T47D (cell line): ENCODE results near the gene CYP4F2.
A peak's percentile ranks its signal among the peaks of the same experiment; 100 is the strongest.
"Not testable (repeated sequence)": the region's sequence is repeated elsewhere in the genome, so short reads cannot be mapped to it uniquely, and the experiment has no call there.

Experiments
- DNase-seq, 2 experiments: peaks; one replicate each; pipeline versions ENCODE4 v3.0.0 to v3.0.0-alpha.2; 2011 to 2012; ENCODE audit warnings: low read depth in 1 of 2, low spot score in 1 of 2
- JUND ChIP-seq: IDR thresholded peaks from 2 replicates; pipeline ENCODE4 v1.6.1; 2012; ENCODE audit warnings: low read depth
- in situ Hi-C: cut with HindIII; loops from 2 replicates; pipeline ENCODE4 v1.10.0; 2016; ENCODE audit warnings: low sequenced_read_pairs, low pct_unique_long_range_greater_than_20kb

CYP4F2 gene, protein sequence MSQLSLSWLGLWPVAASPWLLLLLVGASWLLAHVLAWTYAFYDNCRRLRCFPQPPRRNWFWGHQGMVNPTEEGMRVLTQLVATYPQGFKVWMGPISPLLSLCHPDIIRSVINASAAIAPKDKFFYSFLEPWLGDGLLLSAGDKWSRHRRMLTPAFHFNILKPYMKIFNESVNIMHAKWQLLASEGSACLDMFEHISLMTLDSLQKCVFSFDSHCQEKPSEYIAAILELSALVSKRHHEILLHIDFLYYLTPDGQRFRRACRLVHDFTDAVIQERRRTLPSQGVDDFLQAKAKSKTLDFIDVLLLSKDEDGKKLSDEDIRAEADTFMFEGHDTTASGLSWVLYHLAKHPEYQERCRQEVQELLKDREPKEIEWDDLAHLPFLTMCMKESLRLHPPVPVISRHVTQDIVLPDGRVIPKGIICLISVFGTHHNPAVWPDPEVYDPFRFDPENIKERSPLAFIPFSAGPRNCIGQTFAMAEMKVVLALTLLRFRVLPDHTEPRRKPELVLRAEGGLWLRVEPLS

GRCh38 chr19:15897738-15898276 lies at the start of gene CYP4F2:
Gene CYP4F2 (minus strand): TSS chr19:15898074. CDS start chr19:15897611, 463 bp downstream.
- in situ Hi-C loops, result no loop called here
- no peak for DNase-seq
- TF ChIP-seq JUND, result no peak

- no peak for TF ChIP-seq JUND
- no peak for DNase-seq
- in situ Hi-C loops, result no loop called here
Measured at GRCh38 chr19:15945301-15945700, 47.4 kb upstream of the CYP4F2 start.

DNA sequence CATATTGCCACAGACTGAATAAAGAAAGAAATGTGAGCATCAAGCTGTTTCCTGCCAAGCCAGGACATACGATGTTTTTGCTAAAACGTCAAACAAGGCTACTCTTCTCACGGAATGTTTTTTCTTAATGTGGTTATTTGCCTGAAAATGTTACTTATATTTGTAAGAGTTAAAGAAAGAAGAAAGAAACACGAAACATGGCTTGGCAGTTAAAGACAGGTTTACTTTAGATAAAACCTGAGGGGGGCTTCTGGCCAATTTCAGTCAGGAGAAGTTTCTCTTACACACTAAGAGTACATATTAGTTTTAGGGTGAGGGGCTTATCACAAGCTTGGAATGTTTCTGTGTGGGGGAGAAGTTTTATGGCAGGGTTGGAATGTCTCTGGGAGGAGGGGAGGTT lies 46.5 kb upstream of the CYP4F2 start:
- in situ Hi-C loops, result no loop called here
- DNase-seq, result no peak
- TF ChIP-seq JUND, result no peak

- in situ Hi-C loops, result no loop called here
- TF ChIP-seq JUND, result no peak
- no peak for DNase-seq
Measured at GRCh38 chr19:15937771-15938170, 39.9 kb upstream of the CYP4F2 start.

GRCh38 chr19:15936950-15937349 lies 39.1 kb upstream of the CYP4F2 start:
- DNase-seq, result no peak
- in situ Hi-C loops, result no loop called here

GRCh38 chr19:15936173-15936572 lies 38.3 kb upstream of the CYP4F2 start:
- no peak for TF ChIP-seq JUND
- in situ Hi-C loops, result no loop called here
- DNase-seq, result no peak

More at GRCh38 chr19:15936950-15937349, 39.1 kb upstream of the CYP4F2 start:
- TF ChIP-seq JUND, result no peak

DNA sequence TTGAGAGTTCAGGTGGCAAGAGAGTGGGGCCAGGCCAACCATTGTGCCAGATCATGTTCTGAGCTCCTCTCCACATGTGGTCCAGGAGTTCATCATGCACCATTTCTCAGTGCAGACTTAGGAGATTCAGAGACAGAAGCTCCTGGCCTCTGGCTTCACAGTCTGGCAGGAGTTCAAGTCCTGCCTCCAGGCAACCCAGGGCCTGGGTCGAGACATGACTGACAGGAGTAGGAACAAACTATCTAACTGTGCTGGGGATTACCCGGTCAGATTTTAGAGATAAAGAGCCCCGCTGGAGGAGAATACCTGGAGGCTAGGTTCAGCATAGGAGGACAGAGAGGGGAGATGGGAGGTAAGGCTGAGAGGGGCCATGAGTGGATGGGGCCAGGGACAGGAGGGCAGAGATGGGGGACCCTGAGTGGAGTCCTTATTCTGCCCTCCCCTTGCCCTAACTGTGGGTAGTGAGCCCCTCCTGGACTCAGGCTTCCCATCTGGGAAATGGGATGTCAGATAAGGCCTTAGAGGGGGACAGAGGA lies 37.4 kb upstream of the CYP4F2 start:
- DNase-seq, result peak in 1 of 2 experiments; percentile 2
- in situ Hi-C loops, result no loop called here
- TF ChIP-seq JUND, result no peak

DNA sequence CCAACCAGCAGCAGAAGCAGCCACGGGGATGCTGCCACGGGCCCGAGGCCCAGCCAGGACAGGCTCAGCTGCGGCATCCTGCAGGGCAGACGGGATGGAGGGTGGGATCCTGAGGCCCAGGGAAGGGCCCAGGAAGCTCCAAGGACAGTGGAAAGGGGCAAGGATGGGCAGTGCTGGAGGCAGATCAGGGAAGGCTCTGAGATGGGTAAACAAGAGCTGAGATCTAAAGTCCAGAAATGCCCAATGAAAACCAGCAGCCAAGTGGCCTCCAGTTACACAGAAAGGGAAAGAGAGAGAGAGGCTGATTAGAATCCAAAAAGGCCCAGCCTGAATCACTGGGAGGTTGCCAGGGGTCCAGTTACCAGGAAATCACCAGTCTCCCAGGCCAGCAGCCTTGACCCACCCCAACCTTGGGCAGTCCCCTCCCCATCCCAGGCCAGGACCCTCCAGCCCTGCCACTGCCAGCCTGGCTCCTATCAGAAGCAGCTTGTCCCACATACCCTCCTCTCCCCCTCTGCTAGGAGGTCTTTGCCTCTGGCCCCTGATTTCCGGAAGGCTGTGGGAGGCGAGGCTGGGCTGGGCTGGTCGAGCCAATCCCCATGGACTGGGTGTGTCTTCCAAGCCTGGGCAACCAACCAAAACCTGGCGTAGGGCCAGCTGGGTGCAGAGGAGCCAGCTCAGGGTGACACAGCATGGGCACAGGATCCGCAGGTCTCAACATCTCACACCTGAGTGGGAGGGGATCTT lies 36.6 kb upstream of the CYP4F2 start, which contains the start of gene CYP4F11:
Gene CYP4F11 (minus strand): TSS at position 198 of the 747 bp plus-strand sequence. CDS start 121 bp downstream, at position 77.
- peak in 1 of 2 experiments; percentile 27 for DNase-seq
- in situ Hi-C loops, result no loop called here
- TF ChIP-seq JUND, result no peak

DNA sequence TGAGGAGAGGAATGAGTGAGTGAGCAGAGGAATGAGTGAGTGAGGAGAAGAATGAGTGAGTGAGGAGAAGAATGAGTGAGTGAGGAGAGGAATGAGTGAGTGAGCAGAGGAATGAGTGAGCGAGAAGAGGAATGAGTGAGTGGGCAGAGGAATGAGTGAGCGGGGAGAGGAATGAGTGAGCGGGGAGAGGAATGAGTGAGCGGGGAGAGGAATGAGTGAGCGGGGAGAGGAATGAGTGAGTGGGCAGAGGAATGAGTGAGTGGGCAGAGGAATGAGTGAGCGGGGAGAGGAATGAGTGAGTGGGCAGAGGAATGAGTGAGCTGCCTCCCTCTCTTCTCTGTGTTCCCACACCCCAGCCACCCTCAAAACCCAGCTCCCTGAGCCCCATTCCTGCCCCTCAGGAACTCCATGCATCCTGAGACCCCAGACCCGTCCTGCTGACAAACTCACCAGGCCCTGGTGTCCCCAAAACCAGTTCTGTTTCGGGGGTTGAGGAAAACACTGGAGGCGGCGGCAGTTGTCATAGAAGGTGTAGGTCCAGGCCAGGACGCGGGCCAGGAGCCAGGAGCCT lies 36.0 kb upstream of the CYP4F2 start:
- in situ Hi-C loops, DNase-seq: not testable (repeated sequence)

DNA sequence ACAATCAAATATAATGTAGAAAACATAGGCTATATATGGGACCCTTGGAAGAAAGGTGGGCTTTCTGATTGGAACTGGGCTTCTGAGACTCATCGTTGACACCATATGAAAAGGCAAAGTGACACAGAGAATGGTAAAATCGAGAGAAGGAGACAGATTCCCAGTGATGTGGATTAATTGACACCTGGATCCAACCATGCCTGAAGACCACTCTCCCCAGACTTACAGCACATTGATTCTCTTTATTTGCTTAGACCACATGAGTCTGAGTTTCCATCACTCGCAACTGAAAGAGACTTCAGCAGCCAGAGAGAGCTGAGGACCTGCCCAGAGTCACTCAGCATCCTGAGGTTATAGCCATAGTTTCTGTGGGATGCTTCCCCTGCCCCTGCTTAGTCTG lies 30.4 kb upstream of the CYP4F2 start:
- in situ Hi-C loops, result no loop called here
- no peak for DNase-seq
- TF ChIP-seq JUND, result no peak

- in situ Hi-C loops, result no loop called here
- DNase-seq, result no peak
- TF ChIP-seq JUND, result no peak
Measured at GRCh38 chr19:15926484-15926883, 28.6 kb upstream of the CYP4F2 start.

- no peak for DNase-seq
- TF ChIP-seq JUND, result no peak
- in situ Hi-C loops, result no loop called here
Measured at GRCh38 chr19:15923702-15924101, 25.8 kb upstream of the CYP4F2 start.
